Lung microvascular endothelial cell (primary cell): ENCODE measurements around the gene DAB2. TPM values are rescaled to one million over a fixed set of nuclear protein-coding genes. Genes with fewer than 3 reads are reported as not detected.

ENCODE experiments used
- DNase-seq, 2 donors: peaks; one replicate each; pipeline versions ENCODE4 v3.0.0 to v3.0.0-alpha.2; 2010; ENCODE audit warnings: low read depth in 2 of 2
- total RNA-seq: library from RNA; depleted of rRNA; stranded (reverse); fragments of >200 nt; gene quantifications from 2 replicates; pipeline ENCODE4 v1.2.1, GENCODE V29; 2014

DAB2 gene
- total RNA-seq, 1 donor from 2014 or later, result 78.8 TPM

DNA sequence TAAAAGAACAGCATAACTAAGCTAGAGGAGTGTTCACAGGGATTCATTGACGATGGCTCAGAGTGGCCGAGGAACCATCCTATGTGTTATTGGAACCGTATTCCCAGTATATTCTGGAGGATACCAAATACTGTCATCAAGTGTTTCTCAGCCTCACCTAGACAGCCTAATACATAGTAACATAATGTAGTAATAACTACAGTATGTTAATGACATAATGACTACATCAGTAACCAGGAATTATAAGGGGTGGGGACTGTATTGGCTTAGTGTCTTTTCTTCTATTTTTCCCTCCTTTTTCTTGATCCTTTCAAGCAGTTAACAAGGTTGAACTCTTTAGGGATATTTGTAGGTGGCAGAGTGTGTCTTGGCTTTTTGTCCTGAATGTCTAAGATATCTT, 33.8 kb downstream of the DAB2 start:
- no peak for DNase-seq

DNA sequence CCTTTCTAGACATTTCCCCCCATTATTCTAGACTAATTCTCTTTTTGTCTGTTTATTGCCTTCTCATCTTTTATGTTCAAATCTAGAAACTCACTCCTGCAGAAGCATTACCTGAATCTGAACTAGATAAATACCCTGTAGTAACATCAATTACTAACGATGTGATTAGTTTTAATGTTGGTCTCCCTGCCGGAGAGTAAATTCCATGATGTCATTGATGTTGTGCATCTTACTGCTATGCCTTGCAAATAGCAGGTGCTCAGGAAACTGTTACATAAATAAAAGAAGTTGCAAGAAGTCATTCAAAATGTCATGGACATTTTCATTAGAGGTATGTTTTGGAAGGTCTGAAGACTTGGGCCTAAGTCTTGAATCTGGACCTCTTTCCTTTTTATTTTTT, 37.5 kb downstream of the DAB2 start:
- peak in 1 of 2 donors; percentile 34 for DNase-seq

DNA sequence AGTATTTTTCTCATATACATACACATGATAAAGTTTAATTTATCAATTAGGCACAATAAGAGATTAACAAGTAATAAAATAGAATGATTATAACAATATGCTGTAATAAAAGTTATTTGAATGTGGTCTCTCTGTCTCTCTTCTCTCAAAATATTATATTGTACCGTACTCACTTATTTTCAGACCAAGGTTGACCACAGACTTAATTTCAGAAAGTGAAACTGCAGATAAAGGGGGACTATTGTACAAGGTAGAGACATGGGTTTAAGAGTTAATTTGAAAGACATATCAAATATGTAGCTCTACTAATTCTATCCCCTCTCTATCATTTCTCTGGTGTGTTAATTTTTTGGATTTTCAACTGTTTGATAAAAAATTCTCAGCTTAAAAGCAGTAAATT, 40.5 kb downstream of the DAB2 start:
- no peak for DNase-seq

DNA sequence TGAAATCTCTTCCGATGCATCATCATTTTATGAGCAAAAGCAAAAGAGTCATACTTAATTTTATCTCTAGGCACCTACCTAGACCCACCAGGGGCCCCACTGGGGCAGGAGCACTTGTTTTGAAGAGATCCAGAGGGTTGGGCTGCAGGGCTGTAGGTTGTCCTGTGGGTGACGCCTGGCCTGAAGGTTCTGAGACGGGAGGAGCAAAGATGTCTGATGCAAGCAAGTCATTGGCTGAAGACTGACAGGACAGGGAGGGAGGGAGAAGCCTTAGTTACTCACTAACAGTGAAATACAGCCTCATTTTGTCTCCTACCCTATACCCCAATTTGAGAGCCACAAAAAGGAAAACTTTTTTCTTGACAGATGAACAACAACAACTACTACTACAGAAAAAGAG, 43.4 kb downstream of the DAB2 start:
- no peak for DNase-seq

DNA sequence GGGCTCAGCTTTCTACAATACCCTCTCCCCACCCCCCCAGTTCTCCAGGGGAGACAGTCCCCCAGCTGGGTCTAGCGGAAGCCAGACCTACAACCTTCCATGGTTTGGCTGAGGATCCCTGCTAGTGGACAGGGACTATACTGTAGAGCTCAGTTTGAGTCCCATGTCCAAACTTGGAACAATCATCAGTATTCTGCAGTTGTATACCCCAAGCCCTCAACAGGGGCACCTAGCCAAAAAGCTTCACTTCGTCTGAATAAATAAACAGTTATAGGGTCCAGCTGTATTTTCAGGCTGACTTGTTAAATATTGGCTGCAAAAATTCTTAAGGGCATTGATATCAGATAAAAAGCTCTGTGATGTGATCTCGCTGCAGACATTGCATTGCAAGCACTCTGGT, 45.1 kb downstream of the DAB2 start:
- DNase-seq, result no peak

DNA sequence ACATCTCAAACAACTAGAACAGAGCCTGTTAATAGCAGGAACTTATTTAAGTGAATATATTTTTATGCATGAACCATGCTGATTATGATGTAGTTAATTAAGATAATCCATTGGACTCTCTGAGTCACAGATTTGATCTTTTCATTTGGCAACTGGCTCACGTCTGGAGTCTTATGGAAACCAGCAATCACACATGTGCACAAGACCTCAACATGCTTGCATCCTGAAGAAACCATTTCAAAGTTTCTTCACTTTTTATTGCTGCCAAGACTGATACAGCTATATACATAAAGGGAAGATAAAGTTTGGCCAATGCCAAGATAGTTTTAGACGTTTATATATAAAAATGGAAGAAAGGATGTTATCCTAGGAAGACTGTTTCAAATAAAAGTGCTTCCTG, 47.2 kb downstream of the DAB2 start:
- DNase-seq, result no peak

DNA sequence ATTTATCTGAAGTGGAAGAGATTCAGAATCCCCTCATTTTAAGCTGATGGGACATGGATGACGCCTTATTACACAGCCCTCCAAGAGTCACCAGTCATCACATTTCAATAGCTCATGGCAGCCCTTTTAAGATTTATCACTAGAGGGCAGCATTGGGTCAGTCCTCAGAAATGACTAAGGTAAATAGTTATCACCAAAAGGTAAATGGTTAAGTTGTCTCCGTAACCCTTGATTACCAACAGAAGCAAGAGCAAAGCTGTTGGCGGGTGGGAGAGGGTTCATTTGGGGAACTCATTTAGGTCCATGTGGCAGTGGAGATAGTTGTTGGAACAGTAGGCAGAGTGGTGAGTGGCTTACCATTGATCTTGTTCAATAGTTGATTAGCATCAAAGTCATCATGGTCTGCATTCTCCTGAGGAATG, 48.5 kb downstream of the DAB2 start:
- peak; percentile 65 to 72 for DNase-seq

DNA sequence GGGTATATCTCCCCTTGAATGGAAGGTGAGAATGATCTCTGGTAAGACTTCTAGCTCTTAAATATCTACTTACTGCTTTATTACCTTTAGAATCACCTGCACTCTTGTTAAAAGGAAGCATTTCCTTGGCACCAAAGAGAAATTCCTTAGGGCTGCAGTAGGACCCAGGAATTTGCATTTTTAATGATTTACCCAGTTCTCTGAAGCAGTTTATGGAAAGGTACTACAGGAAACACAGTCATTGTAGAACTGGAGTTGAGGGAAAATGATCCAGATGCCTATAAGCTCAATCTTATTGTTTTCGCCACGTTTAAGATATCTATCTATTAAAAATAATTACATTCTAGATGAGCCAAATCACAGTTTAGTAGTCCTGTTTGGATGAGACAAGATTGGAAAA, 51.0 kb downstream of the DAB2 start:
- no peak for DNase-seq

DNA sequence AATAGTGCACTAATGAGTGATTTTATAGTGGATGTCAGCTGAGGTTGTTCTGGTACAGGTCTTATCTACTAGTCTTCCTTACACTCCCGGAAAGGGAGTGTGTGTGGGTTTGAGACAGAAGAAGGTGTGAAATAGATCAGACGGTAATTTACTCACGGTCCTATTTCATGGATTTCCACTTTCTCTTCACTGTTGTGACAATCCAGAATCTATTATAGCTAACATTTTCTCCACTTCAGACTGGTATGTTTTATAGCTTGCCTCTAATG, 53.5 kb downstream of the DAB2 start:
- no peak for DNase-seq

DNA sequence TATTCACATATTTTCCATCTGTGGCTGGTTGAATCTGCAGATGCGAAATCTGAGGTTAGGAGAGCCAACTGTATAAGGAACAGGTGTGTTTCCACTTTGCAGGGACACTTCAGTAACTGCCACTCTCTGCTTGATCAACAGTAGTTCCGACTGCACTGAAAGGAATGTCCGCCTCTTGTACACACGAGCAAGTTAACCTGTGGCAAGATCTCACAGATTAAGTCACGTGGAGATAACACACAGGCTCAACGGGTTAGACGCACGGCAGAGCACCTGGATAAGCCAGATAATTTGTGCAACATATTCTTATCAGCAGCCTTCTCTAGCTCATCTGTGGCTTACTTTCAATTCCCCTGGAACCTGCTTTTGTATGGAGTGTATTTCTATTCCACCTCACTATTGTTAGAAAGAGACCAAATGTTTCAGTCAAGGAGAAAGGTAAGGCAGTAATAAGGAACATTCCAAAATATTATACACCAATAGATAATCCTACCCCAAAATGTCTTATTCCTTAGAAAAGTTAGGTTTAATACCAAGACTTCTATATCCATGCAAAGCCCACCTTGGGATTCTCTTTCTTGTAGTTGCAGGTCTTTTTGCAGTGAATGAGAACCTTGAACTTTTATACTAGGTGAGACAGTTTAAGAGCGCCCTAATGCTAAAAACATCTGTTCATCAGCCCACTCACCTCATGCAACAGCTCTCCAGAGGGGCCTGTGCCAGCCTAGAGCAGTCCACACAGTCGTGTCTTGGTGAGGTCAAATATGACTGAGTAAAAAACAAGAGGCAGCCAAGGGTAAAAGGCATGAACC, 54.0 kb downstream of the DAB2 start:
- no peak for DNase-seq

DNA sequence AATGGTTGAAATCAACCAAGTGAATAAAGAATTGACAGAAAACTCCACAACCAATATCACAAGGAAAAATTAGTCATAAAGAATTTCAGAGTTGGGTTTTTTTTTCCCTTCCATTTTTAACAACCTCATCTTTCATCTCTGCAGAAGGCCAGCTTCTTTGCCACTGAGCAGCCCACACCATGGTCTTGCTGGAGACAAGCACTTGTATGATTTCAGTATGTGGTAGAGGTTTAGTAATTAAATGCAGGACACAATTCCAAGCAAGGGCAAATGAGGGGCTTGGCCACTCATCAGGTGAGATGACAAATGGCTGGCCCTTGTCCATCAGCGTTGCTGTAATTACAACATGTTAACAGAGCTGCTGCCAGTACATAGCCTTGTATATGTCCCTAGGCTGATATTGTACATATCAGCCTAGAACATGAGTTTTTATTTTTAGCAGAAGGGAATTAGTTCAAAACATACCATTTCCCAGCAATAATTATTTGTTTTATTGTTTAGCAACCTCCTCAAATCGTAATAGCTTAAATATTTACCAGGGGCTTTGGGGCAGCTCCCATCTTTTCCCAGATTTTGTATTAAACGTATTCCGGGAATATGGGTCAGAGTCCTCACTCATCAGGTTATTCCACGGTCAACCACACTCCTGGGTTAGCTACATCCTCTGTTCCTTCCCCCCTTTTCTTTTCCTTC, 55.5 kb downstream of the DAB2 start:
- DNase-seq, result no peak

DNA sequence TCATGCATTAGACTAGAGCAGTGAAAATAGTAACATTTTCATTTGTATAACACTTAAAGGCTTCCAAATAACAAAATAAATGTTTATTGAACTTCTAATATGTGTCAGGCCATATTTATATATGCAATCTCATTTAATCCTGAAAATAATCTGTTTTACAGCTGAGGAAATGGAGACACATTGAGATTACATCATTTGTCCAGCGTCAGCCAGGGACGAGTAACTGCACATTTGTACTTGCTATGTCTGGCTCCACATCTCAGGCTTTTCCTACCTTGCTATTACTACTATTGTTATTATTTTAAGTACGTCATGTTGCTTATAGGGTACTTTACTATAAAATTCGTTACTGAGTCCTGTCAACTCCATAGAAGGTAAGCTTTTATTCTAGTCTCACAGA, 56.7 kb downstream of the DAB2 start:
- no peak for DNase-seq

DNA sequence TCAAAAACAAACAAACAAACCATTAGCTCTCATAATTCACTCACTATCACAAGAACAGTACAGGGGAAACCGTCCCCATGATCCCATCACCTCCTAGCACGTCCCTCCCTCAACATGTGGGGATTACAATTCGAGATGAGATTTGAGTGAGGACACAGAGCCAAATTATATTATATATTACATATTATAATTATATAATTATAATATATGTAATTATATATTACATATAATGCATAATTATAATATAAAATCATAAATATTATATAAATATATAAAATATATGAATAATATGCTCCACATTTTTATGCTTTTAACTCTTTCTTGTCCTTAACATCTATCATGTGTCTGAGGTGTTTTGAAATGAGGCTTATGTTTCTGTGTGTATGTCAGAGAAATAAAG, 57.1 kb downstream of the DAB2 start:
- no peak for DNase-seq

DNA sequence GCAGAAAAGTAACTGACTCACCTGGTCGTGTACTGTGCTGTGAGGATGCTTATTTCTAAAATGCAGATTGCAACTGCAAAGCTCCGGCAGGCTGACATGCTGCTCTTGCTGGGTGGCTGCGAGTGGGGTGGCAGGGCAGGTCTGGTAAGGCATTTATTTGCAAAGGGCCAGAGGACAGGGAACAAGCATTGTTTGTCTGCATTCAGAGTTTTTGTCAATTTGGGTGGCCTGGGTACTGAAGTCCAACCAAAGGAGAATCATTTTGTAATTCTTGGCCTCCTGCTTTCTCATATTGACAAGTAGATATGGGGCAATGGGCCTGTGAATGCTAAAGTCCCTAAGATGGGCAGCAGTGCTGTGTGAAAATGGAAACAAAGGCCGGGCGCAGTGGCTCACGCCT, 60.4 kb downstream of the DAB2 start, which contains the start of gene C9:
TSS of gene C9 (minus strand) at position 129 of the 400 bp plus-strand sequence. CDS start at position 98, 31 bp downstream.
- no peak for DNase-seq

DNA sequence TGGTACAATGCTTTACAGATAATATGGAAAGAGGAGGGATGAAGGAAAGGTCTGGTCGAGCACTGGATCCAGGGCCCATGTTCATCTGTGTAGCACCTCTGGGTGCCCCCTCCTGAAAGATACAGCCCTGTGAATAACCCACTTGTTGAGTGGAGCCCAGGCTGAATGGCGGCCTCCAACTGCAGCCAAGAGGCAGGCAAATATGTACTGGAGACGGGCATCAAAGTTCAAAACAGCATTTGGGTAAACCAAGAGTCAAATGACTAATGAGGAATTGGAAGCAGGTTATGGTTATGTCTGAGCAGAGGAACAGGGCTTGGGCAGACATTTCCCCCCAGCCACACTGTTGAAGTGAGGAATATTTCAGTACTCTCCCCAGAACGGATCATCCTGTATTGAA, 61.6 kb downstream of the DAB2 start:
- DNase-seq, result no peak

DNA sequence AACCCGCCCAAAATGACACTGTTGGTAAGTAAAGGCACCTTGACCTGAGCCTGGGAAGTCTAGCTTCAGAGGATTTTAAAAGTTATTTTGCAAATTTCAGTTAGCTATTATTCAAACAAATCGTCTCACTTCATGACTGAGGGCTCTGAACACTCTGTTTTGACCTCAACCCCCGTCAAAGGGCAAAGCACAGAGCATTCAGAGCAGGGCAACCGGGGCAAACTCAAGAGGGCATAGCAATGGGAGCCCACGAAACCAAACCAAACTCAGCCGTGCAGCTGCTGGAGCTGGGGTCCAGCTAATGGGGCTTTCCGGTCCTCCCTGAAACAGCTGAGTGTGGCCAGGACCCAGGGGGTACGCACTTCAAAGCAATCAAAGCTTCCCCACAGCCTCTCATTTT, 62.1 kb downstream of the DAB2 start:
- no peak for DNase-seq

DNA sequence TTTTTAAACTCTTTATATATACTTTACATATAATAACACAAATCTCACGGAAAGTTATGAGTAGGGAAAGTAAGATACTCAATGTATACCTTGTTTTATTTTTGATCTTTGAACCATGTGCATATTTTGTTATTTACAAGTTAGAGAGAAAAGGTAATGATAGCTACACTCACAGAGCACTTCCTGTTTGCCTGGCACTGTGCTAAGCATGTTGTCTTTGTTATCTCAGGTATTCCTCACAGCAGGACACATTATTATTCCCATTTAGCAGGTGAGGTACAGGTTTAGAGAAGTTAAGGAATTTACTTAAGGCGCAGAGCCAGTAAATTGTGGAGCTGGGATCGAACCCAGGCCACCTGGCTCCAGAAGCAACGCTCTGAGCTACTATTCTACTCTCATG, 63.5 kb downstream of the DAB2 start:
- no peak for DNase-seq

DNA sequence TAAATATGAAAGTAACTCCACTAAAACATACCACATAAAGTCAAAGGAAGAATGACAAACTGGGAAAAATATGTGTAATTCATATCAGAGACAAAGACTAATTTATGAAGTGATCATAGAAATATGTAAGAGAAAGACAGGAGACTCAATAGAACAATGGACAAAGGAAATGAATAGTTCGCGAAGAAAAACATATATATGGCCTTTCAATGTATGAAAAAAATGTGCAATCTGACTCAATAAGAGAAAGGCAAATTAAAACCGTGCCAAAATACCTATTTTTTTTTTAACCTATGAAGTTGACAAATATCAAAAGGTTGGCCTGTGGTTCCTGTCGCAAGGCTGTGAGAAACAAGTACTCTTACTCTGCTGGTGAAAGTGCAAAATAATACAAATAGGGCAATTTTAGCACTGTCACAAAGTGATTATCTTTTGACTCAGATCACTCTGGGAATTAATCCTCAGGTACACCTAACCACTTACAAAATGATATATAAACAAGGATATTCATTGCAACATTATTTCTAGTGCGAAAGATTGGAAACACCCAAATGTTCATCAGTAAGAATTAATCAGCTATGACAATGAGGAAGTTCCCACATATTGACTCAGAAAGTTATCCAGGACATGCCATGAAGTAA, 64.2 kb downstream of the DAB2 start:
- peak; percentile 67 to 82 for DNase-seq

DNA sequence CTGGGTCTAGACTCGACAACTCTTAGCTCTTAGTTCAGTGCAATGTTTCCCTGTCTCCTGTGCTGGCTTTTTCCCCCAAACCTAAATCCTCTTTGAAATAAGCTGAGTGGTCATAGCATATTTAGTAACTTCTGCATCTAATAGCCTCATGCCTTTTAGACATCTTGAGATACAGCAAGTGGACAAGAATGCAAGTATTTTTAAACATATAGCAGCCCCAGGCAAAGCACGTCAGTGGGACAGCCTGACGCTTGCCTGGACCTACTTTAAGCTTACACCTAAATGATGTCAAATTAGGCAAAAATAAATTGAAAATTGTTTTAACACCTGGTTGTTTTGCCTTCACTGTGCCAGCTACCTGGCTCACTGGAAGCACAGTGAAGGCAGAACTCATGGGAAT, 68.5 kb downstream of the DAB2 start:
- DNase-seq, result no peak

DNA sequence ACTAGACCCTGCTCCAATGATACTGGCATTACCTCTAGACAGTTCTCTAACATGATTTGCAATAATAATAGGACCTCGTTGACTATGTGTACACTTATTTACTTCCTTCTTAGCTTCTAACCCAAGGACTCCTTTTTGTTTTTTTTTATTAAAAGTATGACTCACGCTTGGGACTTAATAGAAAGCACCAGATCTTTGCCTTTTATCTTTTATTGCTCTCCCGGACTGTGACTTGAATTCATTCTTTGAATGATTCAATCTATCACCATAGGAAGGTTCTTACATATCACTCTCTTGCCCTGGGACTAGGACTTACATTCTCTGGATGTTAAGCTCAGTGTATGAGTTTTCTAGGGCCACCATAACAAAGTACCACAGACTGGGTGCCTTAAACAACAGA, 69.5 kb downstream of the DAB2 start:
- DNase-seq, result peak in 1 of 2 donors; percentile 52

DNA sequence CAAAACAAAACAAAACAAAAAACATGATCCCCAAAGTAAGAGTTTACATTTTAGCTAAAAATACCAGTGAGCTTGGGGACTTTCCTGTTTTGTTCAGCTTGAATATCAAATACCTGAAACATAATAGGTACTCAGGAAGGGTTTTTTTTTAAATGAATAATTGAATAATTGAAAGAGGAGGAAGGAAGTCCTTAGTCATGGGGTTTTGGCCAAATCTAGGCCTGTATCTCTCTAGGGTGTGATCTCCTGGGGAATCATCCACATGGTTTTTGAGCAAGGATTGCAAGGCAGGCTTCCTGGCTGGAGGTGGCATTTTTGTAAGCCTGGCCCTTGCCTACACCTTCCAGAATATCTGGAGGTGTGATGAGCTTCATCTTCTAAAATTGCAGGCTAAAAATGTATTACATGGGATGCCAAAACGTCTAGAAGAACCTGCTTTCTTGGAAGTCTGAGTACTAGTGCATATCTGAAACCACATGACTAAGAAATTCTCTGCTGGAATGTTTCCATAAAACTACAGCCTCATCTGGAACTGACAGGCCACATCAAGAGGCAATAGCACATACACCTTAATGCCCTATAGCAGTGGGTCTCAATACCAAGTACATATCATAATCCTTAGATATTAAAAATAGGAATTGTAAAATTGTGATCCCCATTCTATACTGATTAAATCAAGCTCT, 70.9 kb downstream of the DAB2 start:
- peak in 1 of 2 donors; percentile 50 for DNase-seq

DNA sequence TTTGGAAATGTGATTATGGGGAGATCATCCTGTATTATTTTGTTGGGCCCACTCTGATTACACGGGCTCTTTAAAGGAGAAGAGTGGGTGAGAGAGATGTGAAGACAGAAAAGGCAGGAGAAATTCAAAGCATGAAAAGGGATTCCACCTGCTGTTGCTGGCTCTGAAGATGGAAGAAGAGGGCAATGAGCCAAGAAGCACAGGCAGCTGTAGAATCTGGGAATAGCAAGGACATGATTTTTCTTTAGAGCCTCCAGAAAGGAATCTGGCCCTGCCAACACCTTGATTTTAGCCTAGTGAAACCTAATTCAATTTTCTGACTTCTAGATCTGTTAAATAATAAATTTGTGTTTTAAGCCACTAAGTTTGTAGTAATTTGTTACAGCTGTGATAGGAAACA, 71.8 kb downstream of the DAB2 start:
- no peak for DNase-seq
